ENCODE results near the gene ACP4. TPM values are rescaled to one million over a fixed set of nuclear protein-coding genes. Genes with fewer than 3 reads are reported as not detected.

The ACP4 gene
- polyA plus RNA-seq, 1 donor (not counting 4 experiments of a cell fraction or from before 2014, with no cell fraction given): not detected

DNA sequence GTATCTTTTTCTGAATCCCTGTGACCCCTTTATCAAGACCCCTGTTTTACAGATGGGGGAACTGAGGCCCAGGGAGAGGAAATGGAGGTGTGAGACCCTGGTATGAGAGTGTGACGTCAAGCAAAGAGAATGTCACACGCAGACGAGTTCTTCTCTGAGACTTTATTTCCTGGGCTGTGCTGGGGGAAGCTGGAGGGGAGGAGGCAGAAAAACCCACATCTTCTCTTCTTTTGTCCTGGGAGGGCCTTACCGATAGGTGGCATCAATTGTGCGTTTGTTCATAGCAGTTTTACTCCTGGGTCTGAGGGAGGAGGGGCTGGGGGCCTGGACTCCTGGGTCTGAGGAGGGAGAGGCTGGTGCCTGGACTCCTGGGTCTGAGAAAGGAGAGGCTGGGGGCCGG is 48.0 kb downstream of the ACP4 start:
- H3K9me1 ChIP-seq (ENCODE audit: control insufficient read depth, extremely low read depth, insufficient read depth, low read length): no peaks in the 10 kb centered on the region
- DNase-seq (ENCODE audit: low read depth, low spot score): no peak
- no peak overlapping the region for H3K9ac ChIP-seq (ENCODE audit: control insufficient read depth, extremely low read depth, insufficient read depth, low read length)
- dilution Hi-C loops (cut with MboI; ENCODE audit: extremely low pct_ligation_motif_present, low sequenced_read_pairs): no loop called here
- H4K20me1 ChIP-seq (ENCODE audit: control insufficient read depth, extremely low read depth, insufficient read depth, low read length): no peaks in the 10 kb centered on the region
- H2AFZ ChIP-seq (ENCODE audit: control insufficient read depth, low read length): no peak overlapping the region
- no peaks in the 10 kb centered on the region for H3K79me2 ChIP-seq (ENCODE audit: control insufficient read depth, insufficient read depth, low read length)
- H3K4me1 ChIP-seq (ENCODE audit: control insufficient read depth, extremely low read depth, insufficient read depth, low read length): peaks cover 20% of the 10 kb centered on the region
- H3K4me3 ChIP-seq (ENCODE audit: control insufficient read depth in 2 of 3, extremely low read depth in 1 of 3, insufficient read depth in 2 of 3, low read depth in 1 of 3, low read length in 3 of 3): no peak overlapping the region
- TF ChIP-seq EZH2 (IDR thresholded peaks at IDR 0.05; ENCODE audit: low read length) (no peak), CTCF (optimal IDR thresholded peaks at IDR 0.05 in 1 of 3, IDR thresholded peaks at IDR 0.05 in 1 of 3, conservative IDR thresholded peaks at IDR 0.05 in 1 of 3; ENCODE audit: extremely low read depth in 1 of 3, insufficient read depth in 2 of 3, low read length in 3 of 3) (peak in 1 of 3 experiments; percentile 23)
- H3K27me3 ChIP-seq (ENCODE audit: control insufficient read depth, extremely low read depth, insufficient read depth, low read length): peaks cover 8% of the 10 kb centered on the region
- no peaks in the 10 kb centered on the region for H3K9me3 ChIP-seq (ENCODE audit: control insufficient read depth, low read depth, low read length)
- FAIRE-seq: no peak
- H3K4me2 ChIP-seq (ENCODE audit: control insufficient read depth, extremely low read depth, insufficient read depth, low read depth, low read length): no peak overlapping the region
- H3K27ac ChIP-seq (ENCODE audit: control insufficient read depth, insufficient read depth, low read length): no peak overlapping the region
- H3K36me3 ChIP-seq (ENCODE audit: control insufficient read depth in 2 of 2, extremely low read depth in 1 of 2, insufficient read depth in 2 of 2, low read length in 2 of 2): no peaks in the 10 kb centered on the region

- Histone ChIP-seq H3K9me1 (ENCODE audit: control insufficient read depth, extremely low read depth, insufficient read depth, low read length) (no peaks in the 10 kb centered on the region), H3K9ac (ENCODE audit: control insufficient read depth, extremely low read depth, insufficient read depth, low read length) (no peak overlapping the region), H3K9me3 (ENCODE audit: control insufficient read depth, low read depth, low read length) (no peaks in the 10 kb centered on the region), H3K79me2 (ENCODE audit: control insufficient read depth, insufficient read depth, low read length) (no peaks in the 10 kb centered on the region), H4K20me1 (ENCODE audit: control insufficient read depth, extremely low read depth, insufficient read depth, low read length) (no peaks in the 10 kb centered on the region), H3K4me2 (ENCODE audit: control insufficient read depth, extremely low read depth, insufficient read depth, low read depth, low read length) (no peak overlapping the region), H3K27ac (ENCODE audit: control insufficient read depth, insufficient read depth, low read length) (no peak overlapping the region), H3K27me3 (ENCODE audit: control insufficient read depth, extremely low read depth, insufficient read depth, low read length) (peaks cover 17% of the 10 kb centered on the region), H3K36me3 (ENCODE audit: control insufficient read depth in 2 of 2, extremely low read depth in 1 of 2, insufficient read depth in 2 of 2, low read length in 2 of 2) (no peaks in the 10 kb centered on the region), H3K4me3 (ENCODE audit: control insufficient read depth in 2 of 3, extremely low read depth in 1 of 3, insufficient read depth in 2 of 3, low read depth in 1 of 3, low read length in 3 of 3) (no peak overlapping the region), H3K4me1 (ENCODE audit: control insufficient read depth, extremely low read depth, insufficient read depth, low read length) (peaks cover 18% of the 10 kb centered on the region), H2AFZ (ENCODE audit: control insufficient read depth, low read length) (no peak overlapping the region)
- TF ChIP-seq CTCF (optimal IDR thresholded peaks at IDR 0.05 in 1 of 3, IDR thresholded peaks at IDR 0.05 in 1 of 3, conservative IDR thresholded peaks at IDR 0.05 in 1 of 3; ENCODE audit: extremely low read depth in 1 of 3, insufficient read depth in 2 of 3, low read length in 3 of 3) (no peak), EZH2 (IDR thresholded peaks at IDR 0.05; ENCODE audit: low read length) (no peak)
- FAIRE-seq (no peak), DNase-seq (ENCODE audit: low read depth, low spot score) (no peak)
- dilution Hi-C loops (cut with MboI; ENCODE audit: extremely low pct_ligation_motif_present, low sequenced_read_pairs): no loop called here
Observed at GRCh38 chr19:50839712-50840655, 49.8 kb downstream of the ACP4 start.

Data from keratinocyte (primary cell).